Measurements from ENCODE around the gene TSPAN12. TPM values are rescaled to one million over a fixed set of nuclear protein-coding genes. Genes with fewer than 3 reads are reported as not detected.

The TSPAN12 gene
- total RNA-seq, 2 donors from 2014 or later, result 6.9 to 9.9 TPM

GRCh38 chr7:120813546-120814252, 44.2 kb downstream of the TSPAN12 start:
- Histone ChIP-seq H3K4me3 (no peak overlapping the region), H3K4me1 (peaks cover 6% of the 10 kb centered on the region), H3K9me3 (no peaks in the 10 kb centered on the region), H3K27ac (no peak overlapping the region), H3K27me3 (no peaks in the 10 kb centered on the region), H3K36me3 (replicated peaks in 1 of 2; ENCODE audit: insufficient read depth in 1 of 2, low read depth in 2 of 2) (no peaks in the 10 kb centered on the region)
- TF ChIP-seq CTCF (IDR thresholded peaks at IDR 0.05), result no peak
- TF ChIP-seq POLR2A (IDR thresholded peaks at IDR 0.05), result no peak
- WGBS, 2 donors, result 69 to 75% methylated on average over 4 of the region's 4 CpGs
- intact Hi-C loops (cut with DNase I), result no loop called here
- no peak for DNase-seq
- ATAC-seq, result no peak

GRCh38 chr7:120813089-120813488, 44.9 kb downstream of the TSPAN12 start:
- Histone ChIP-seq H3K27me3 (no peaks in the 10 kb centered on the region), H3K4me1 (peaks cover 6% of the 10 kb centered on the region), H3K4me3 (no peak overlapping the region), H3K9me3 (no peaks in the 10 kb centered on the region), H3K36me3 (replicated peaks in 1 of 2; ENCODE audit: insufficient read depth in 1 of 2, low read depth in 2 of 2) (no peaks in the 10 kb centered on the region), H3K27ac (no peak overlapping the region)
- intact Hi-C loops (cut with DNase I), result no loop called here
- TF ChIP-seq POLR2A (IDR thresholded peaks at IDR 0.05) (no peak), CTCF (IDR thresholded peaks at IDR 0.05) (no peak)
- DNase-seq (no peak), ATAC-seq (no peak)

GRCh38 chr7:120809260-120809659, 48.7 kb downstream of the TSPAN12 start:
- H3K27me3 ChIP-seq, result no peaks in the 10 kb centered on the region
- WGBS, 2 donors, result 85 to 86% methylated on average over 3 of the region's 3 CpGs
- H3K4me3 ChIP-seq, result no peak overlapping the region
- no peak overlapping the region for H3K27ac ChIP-seq
- no peak for TF ChIP-seq POLR2A (IDR thresholded peaks at IDR 0.05)
- no peak for TF ChIP-seq CTCF (IDR thresholded peaks at IDR 0.05)
- intact Hi-C loops (cut with DNase I), result loop anchor here (5.0 kb wide), 1 partner anchor 123 kb away; no protein-coding TSS in a partner anchor
- peaks cover 15% of the 10 kb centered on the region for H3K4me1 ChIP-seq
- H3K36me3 ChIP-seq (replicated peaks in 1 of 2; ENCODE audit: insufficient read depth in 1 of 2, low read depth in 2 of 2), result no peaks in the 10 kb centered on the region
- H3K9me3 ChIP-seq, result no peaks in the 10 kb centered on the region
- no peak for DNase-seq
- no peak for ATAC-seq

GRCh38 chr7:120807390-120807789, 50.6 kb downstream of the TSPAN12 start:
- TF ChIP-seq CTCF (IDR thresholded peaks at IDR 0.05) (no peak), POLR2A (IDR thresholded peaks at IDR 0.05) (no peak)
- Histone ChIP-seq H3K4me3 (no peak overlapping the region), H3K36me3 (replicated peaks in 1 of 2; ENCODE audit: insufficient read depth in 1 of 2, low read depth in 2 of 2) (no peaks in the 10 kb centered on the region), H3K4me1 (peaks cover 19% of the 10 kb centered on the region), H3K27me3 (no peaks in the 10 kb centered on the region), H3K27ac (no peak overlapping the region), H3K9me3 (no peaks in the 10 kb centered on the region)
- intact Hi-C loops (cut with DNase I), result loop anchor here (5.0 kb wide), 1 partner anchor 125 kb away; no protein-coding TSS in a partner anchor
- ATAC-seq, result no peak
- WGBS, 2 donors, result 77 to 83% methylated on average over 2 of the region's 2 CpGs
- DNase-seq, result no peak

- no peak for ATAC-seq
- no peaks in the 10 kb centered on the region for H3K9me3 ChIP-seq
- no peak overlapping the region for H3K27ac ChIP-seq
- intact Hi-C loops (cut with DNase I), result loop anchor here (5.0 kb wide), 1 partner anchor 126 kb away; no protein-coding TSS in a partner anchor
- no peak for DNase-seq
- no peaks in the 10 kb centered on the region for H3K27me3 ChIP-seq
- H3K4me1 ChIP-seq, result peaks cover 22% of the 10 kb centered on the region
- H3K4me3 ChIP-seq, result no peak overlapping the region
- 67 to 68% methylated on average over 1 of the region's 1 CpG for WGBS, 2 donors
- TF ChIP-seq CTCF (IDR thresholded peaks at IDR 0.05) (no peak), POLR2A (IDR thresholded peaks at IDR 0.05) (no peak)
- H3K36me3 ChIP-seq (replicated peaks in 1 of 2; ENCODE audit: insufficient read depth in 1 of 2, low read depth in 2 of 2), result no peaks in the 10 kb centered on the region
Observed at GRCh38 chr7:120806669-120807068, 51.3 kb downstream of the TSPAN12 start.
